SK-N-MC (cell line): ENCODE results near the gene SLBP.

Source experiments
- EZH2 ChIP-seq: fragments of 200-600 bp; sonication (generic); IDR thresholded peaks from one replicate; pipeline ENCODE4 v1.6.1; 2017; ENCODE audit warnings: antibody characterized with exemption
- POLR2AphosphoS5 ChIP-seq: IDR thresholded peaks from 2 replicates; pipeline ENCODE4 v1.6.1; 2012; ENCODE audit warnings: mild to moderate bottlenecking, low read depth, low read length, borderline replicate concordance

- TF ChIP-seq POLR2AphosphoS5, result no peak
- TF ChIP-seq EZH2, result no peak
Measured at GRCh38 chr4:1664141-1664540, 48.0 kb downstream of the SLBP start.
